Right forelimb (tissue), 1 donor: Measurements from ENCODE around the gene CSF2.
"Not testable (repeated sequence)": the region's sequence is repeated elsewhere in the genome, so short reads cannot be mapped to it uniquely, and the experiment has no call there.

Experiments used
- DNase-seq: peaks from one replicate; pipeline ENCODE4 v3.0.0-alpha.2; 2018

CSF2 gene

GRCh38 chr5:132093271-132093670, 19.7 kb downstream of the CSF2 start:
- no peak for DNase-seq

- DNase-seq: no peak
Observed at GRCh38 chr5:132094393-132095076, 20.9 kb downstream of the CSF2 start.

GRCh38 chr5:132095077-132095410, 21.5 kb downstream of the CSF2 start:
- DNase-seq: no peak

- no peak for DNase-seq
Observed at GRCh38 chr5:132095424-132095972, 21.9 kb downstream of the CSF2 start.

- DNase-seq: no peak
Observed at GRCh38 chr5:132096904-132097303, 23.3 kb downstream of the CSF2 start.

- DNase-seq: no peak
Observed at GRCh38 chr5:132098151-132098594, 24.6 kb downstream of the CSF2 start.

GRCh38 chr5:132098621-132099020, 25.0 kb downstream of the CSF2 start:
- DNase-seq: no peak

GRCh38 chr5:132099076-132099748, 25.6 kb downstream of the CSF2 start:
- no peak for DNase-seq

- no peak for DNase-seq
Observed at GRCh38 chr5:132099905-132100304, 26.3 kb downstream of the CSF2 start.

- no peak for DNase-seq
Observed at GRCh38 chr5:132100672-132101261, 27.2 kb downstream of the CSF2 start.

GRCh38 chr5:132101385-132101880, 27.8 kb downstream of the CSF2 start:
- DNase-seq: no peak

- DNase-seq: no peak
Observed at GRCh38 chr5:132102101-132102701, 28.6 kb downstream of the CSF2 start.

- DNase-seq: no peak
Observed at GRCh38 chr5:132102944-132103331, 29.3 kb downstream of the CSF2 start.

- no peak for DNase-seq
Observed at GRCh38 chr5:132103332-132103951, 29.9 kb downstream of the CSF2 start.

- no peak for DNase-seq
Observed at GRCh38 chr5:132103969-132104391, 30.4 kb downstream of the CSF2 start.

GRCh38 chr5:132104556-132104955, 31.0 kb downstream of the CSF2 start:
- DNase-seq: no peak

GRCh38 chr5:132105688-132106087, 32.1 kb downstream of the CSF2 start:
- DNase-seq: no peak

GRCh38 chr5:132108495-132108894, 34.9 kb downstream of the CSF2 start:
- not testable (repeated sequence) for DNase-seq

GRCh38 chr5:132108957-132109356, 35.4 kb downstream of the CSF2 start:
- not testable (repeated sequence) for DNase-seq

- no peak for DNase-seq
Observed at GRCh38 chr5:132109494-132110053, 36.0 kb downstream of the CSF2 start.

- no peak for DNase-seq
Observed at GRCh38 chr5:132110195-132110594, 36.6 kb downstream of the CSF2 start.

GRCh38 chr5:132110930-132111329, 37.3 kb downstream of the CSF2 start:
- DNase-seq: no peak

GRCh38 chr5:132112111-132112510, 38.5 kb downstream of the CSF2 start:
- no peak for DNase-seq
